Activated CD4-positive, alpha-beta memory T cell treated with anti-CD3 and anti-CD28 coated beads for 36 hours (primary cell): ENCODE measurements around the gene CDRT4. TPM values are rescaled to one million over a fixed set of nuclear protein-coding genes. Genes with fewer than 3 reads are reported as not detected.
"Not testable (repeated sequence)": the region's sequence is repeated elsewhere in the genome, so short reads cannot be mapped to it uniquely, and the experiment has no call there.

ENCODE experiments used
- CTCF ChIA-PET: fragments of 350-600 bp; sonication (Branson Sonifier 250); formaldehyde crosslinking; loops from one replicate; lab custom pipeline; 2021; ENCODE audit warnings: antibody characterized with exemption, inconsistent platforms; lab: Charles Lee
- POLR2A ChIA-PET: fragments of 350-600 bp; sonication (Branson Sonifier 250); formaldehyde crosslinking; loops from one replicate; lab custom pipeline; 2021; ENCODE audit warnings: antibody characterized with exemption; lab: Charles Lee
- DNase-seq: peaks from one replicate; pipeline ENCODE4 v3.0.0-alpha.2; 2020
- H3K27ac Mint-ChIP-seq: one replicate; pipeline ENCODE4 v1.8.0; 2021; ENCODE audit warnings: mixed read lengths
- H3K27me3 Mint-ChIP-seq: one replicate; pipeline ENCODE4 v1.8.0; 2021; ENCODE audit warnings: mixed read lengths
- H3K36me3 Mint-ChIP-seq: one replicate; pipeline ENCODE4 v1.8.0; 2021; ENCODE audit warnings: mixed read lengths
- H3K4me1 Mint-ChIP-seq: one replicate; pipeline ENCODE4 v1.8.0; 2021; ENCODE audit warnings: low read depth, mixed read lengths
- H3K4me3 Mint-ChIP-seq: one replicate; pipeline ENCODE4 v1.8.0; 2021; ENCODE audit warnings: mild to moderate bottlenecking, mixed read lengths
- H3K9me3 Mint-ChIP-seq: one replicate; pipeline ENCODE4 v1.8.0; 2021; ENCODE audit warnings: mixed read lengths
- intact Hi-C: fragments of 100-400 bp; cut with micrococcal nuclease; formaldehyde crosslinking; loops from one replicate; pipeline ENCODE4 v1.15.1; 2023
- total RNA-seq, 2 experiments: library from RNA; stranded (reverse); gene quantifications; one replicate each; pipeline ENCODE4 v1.2.3, GENCODE V29; 2021

The CDRT4 gene
- total RNA-seq, 2 experiments from 2014 or later, result 5.7 to 6.8 TPM

GRCh38 chr17:15451680-15452079, 15.7 kb downstream of the CDRT4 start:
- intact Hi-C loops, result no loop called here
- no peaks in the 10 kb centered on the region for H3K4me1 Mint-ChIP-seq
- POLR2A ChIA-PET, result no interaction called here
- no peak for DNase-seq
- peaks cover 19% of the 10 kb centered on the region for H3K36me3 Mint-ChIP-seq
- CTCF ChIA-PET, result no interaction called here
- no peak overlapping the region for H3K4me3 Mint-ChIP-seq
- H3K27me3 Mint-ChIP-seq, result no peaks in the 10 kb centered on the region
- H3K9me3 Mint-ChIP-seq, result peaks cover 13% of the 10 kb centered on the region
- H3K27ac Mint-ChIP-seq, result no peak overlapping the region

- H3K27me3 Mint-ChIP-seq, result no peaks in the 10 kb centered on the region
- intact Hi-C loops, result no loop called here
- no peak for DNase-seq
- H3K36me3 Mint-ChIP-seq, result no peaks in the 10 kb centered on the region
- ChIA-PET CTCF (no interaction called here), POLR2A (no interaction called here)
- no peak overlapping the region for H3K27ac Mint-ChIP-seq
- peaks cover 11% of the 10 kb centered on the region for H3K4me1 Mint-ChIP-seq
- no peak overlapping the region for H3K4me3 Mint-ChIP-seq
- H3K9me3 Mint-ChIP-seq, result no peaks in the 10 kb centered on the region
Observed at GRCh38 chr17:15448580-15448956, 18.9 kb downstream of the CDRT4 start.

- ChIA-PET POLR2A (no interaction called here), CTCF (no interaction called here)
- H3K36me3 Mint-ChIP-seq, result no peaks in the 10 kb centered on the region
- intact Hi-C loops, result no loop called here
- H3K9me3 Mint-ChIP-seq, result no peaks in the 10 kb centered on the region
- no peak for DNase-seq
- no peak overlapping the region for H3K27ac Mint-ChIP-seq
- H3K4me3 Mint-ChIP-seq, result no peak overlapping the region
- H3K4me1 Mint-ChIP-seq, result peaks cover 11% of the 10 kb centered on the region
- no peaks in the 10 kb centered on the region for H3K27me3 Mint-ChIP-seq
Observed at GRCh38 chr17:15447928-15448579, 19.4 kb downstream of the CDRT4 start.

GRCh38 chr17:15446036-15446435, 21.4 kb downstream of the CDRT4 start:
- peak; percentile 9 for DNase-seq
- Mint-ChIP-seq H3K9me3 (no peaks in the 10 kb centered on the region), H3K27me3 (no peaks in the 10 kb centered on the region), H3K27ac (no peak overlapping the region), H3K4me1 (peaks cover 11% of the 10 kb centered on the region), H3K4me3 (no peak overlapping the region), H3K36me3 (peaks cover 8% of the 10 kb centered on the region)
- POLR2A ChIA-PET, result no interaction called here
- CTCF ChIA-PET, result no interaction called here
- intact Hi-C loops, result no loop called here

GRCh38 chr17:15444805-15445204, 22.6 kb downstream of the CDRT4 start:
- peaks cover 16% of the 10 kb centered on the region for H3K36me3 Mint-ChIP-seq
- POLR2A ChIA-PET, result no interaction called here
- no peaks in the 10 kb centered on the region for H3K27me3 Mint-ChIP-seq
- H3K9me3 Mint-ChIP-seq, result peaks cover under 1% of the 10 kb centered on the region
- intact Hi-C loops, result no loop called here
- H3K4me3 Mint-ChIP-seq, result no peak overlapping the region
- CTCF ChIA-PET, result interaction anchor here (0.9 kb wide), 1 partner anchor 188 kb away, joined by 3 read pairs; no protein-coding TSS in a partner anchor
- DNase-seq, result peak; percentile 8
- peaks cover 11% of the 10 kb centered on the region for H3K4me1 Mint-ChIP-seq
- H3K27ac Mint-ChIP-seq, result no peak overlapping the region

GRCh38 chr17:15442311-15443180, 24.9 kb downstream of the CDRT4 start:
- no peak for DNase-seq
- Mint-ChIP-seq H3K9me3 (peaks cover 3% of the 10 kb centered on the region), H3K4me3 (no peak overlapping the region), H3K36me3 (peaks cover 29% of the 10 kb centered on the region), H3K4me1 (peaks cover 11% of the 10 kb centered on the region), H3K27ac (no peak overlapping the region), H3K27me3 (no peaks in the 10 kb centered on the region)
- intact Hi-C loops, result no loop called here
- POLR2A ChIA-PET, result no interaction called here
- CTCF ChIA-PET, result no interaction called here

- H3K27me3 Mint-ChIP-seq, result no peaks in the 10 kb centered on the region
Observed at GRCh38 chr17:15441315-15441714, 26.1 kb downstream of the CDRT4 start.

GRCh38 chr17:15440347-15440746, 27.1 kb downstream of the CDRT4 start:
- H3K9me3 Mint-ChIP-seq, result peaks cover 3% of the 10 kb centered on the region
- peaks cover 20% of the 10 kb centered on the region for H3K4me1 Mint-ChIP-seq
- H3K4me3 Mint-ChIP-seq, result no peak overlapping the region
- H3K27ac Mint-ChIP-seq, result no peak overlapping the region
- intact Hi-C loops, result no loop called here
- ChIA-PET CTCF (no interaction called here), POLR2A (no interaction called here)
- no peaks in the 10 kb centered on the region for H3K27me3 Mint-ChIP-seq
- no peak for DNase-seq
- H3K36me3 Mint-ChIP-seq, result peaks cover 38% of the 10 kb centered on the region

More at GRCh38 chr17:15441315-15441714, 26.1 kb downstream of the CDRT4 start:
- intact Hi-C loops, result no loop called here
- Mint-ChIP-seq H3K36me3 (peaks cover 38% of the 10 kb centered on the region), H3K4me3 (no peak overlapping the region), H3K9me3 (peaks cover 3% of the 10 kb centered on the region), H3K4me1 (peaks cover 21% of the 10 kb centered on the region), H3K27ac (no peak overlapping the region)
- no peak for DNase-seq
- POLR2A ChIA-PET, result no interaction called here
- CTCF ChIA-PET, result no interaction called here

- POLR2A ChIA-PET, H3K27me3 Mint-ChIP-seq, CTCF ChIA-PET, H3K9me3 Mint-ChIP-seq, H3K4me3 Mint-ChIP-seq, DNase-seq, intact Hi-C loops, H3K27ac Mint-ChIP-seq: not testable (repeated sequence)
- peaks cover 11% of the 10 kb centered on the region for H3K4me1 Mint-ChIP-seq
- H3K36me3 Mint-ChIP-seq, result peaks cover 44% of the 10 kb centered on the region
Observed at GRCh38 chr17:15439205-15439985, 28.0 kb downstream of the CDRT4 start.

- Mint-ChIP-seq H3K4me3 (no peak overlapping the region), H3K9me3 (peaks cover 3% of the 10 kb centered on the region), H3K27me3 (no peaks in the 10 kb centered on the region), H3K4me1 (peaks cover 11% of the 10 kb centered on the region), H3K27ac (no peak overlapping the region), H3K36me3 (peaks cover 44% of the 10 kb centered on the region)
- POLR2A ChIA-PET, result no interaction called here
- no peak for DNase-seq
- intact Hi-C loops, result no loop called here
- CTCF ChIA-PET, result no interaction called here
Observed at GRCh38 chr17:15438491-15439105, 28.8 kb downstream of the CDRT4 start.

GRCh38 chr17:15437303-15437635, 30.2 kb downstream of the CDRT4 start:
- H3K4me3 Mint-ChIP-seq, result no peak overlapping the region
- ChIA-PET CTCF (no interaction called here), POLR2A (no interaction called here)
- H3K27me3 Mint-ChIP-seq, result no peaks in the 10 kb centered on the region
- no peak for DNase-seq
- peaks cover 42% of the 10 kb centered on the region for H3K36me3 Mint-ChIP-seq
- intact Hi-C loops, result no loop called here
- peaks cover 11% of the 10 kb centered on the region for H3K4me1 Mint-ChIP-seq
- H3K9me3 Mint-ChIP-seq, result peaks cover 3% of the 10 kb centered on the region
- H3K27ac Mint-ChIP-seq, result no peak overlapping the region
